ENCODE measurements around the gene TENT4A. TPM values are rescaled to one million over a fixed set of nuclear protein-coding genes. Genes with fewer than 3 reads are reported as not detected.

Gene TENT4A
- total and polyA plus RNA-seq, 8 donors: 3.5 to 37.4 (median 15.8) TPM

DNA sequence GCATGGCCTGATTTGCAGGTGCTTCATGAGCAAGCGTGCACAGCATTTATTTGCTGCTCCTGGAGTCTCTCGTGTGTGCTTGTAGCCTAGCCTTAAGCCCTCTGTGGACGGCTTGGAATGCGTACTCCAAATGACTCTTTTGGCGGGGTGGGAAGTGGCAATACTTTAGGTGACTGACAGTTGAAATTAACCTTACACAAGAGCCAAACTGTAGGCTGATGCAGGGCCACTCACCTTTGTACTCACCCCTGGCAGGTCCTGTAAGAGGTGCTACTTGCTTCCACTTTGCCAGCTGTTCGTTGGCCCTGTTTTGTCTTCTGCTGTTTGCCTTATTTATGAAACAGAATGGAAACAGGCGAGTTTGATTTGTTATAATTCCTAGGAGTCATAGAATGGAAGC is 22.9 kb downstream of the TENT4A start:
- WGBS, 5 donors: 76 to 90% (median 82%) methylated on average over 7 of the region's 7 CpGs
- Histone ChIP-seq H3K9me3 (no peaks in the 10 kb centered on the region), H3K4me1 (peaks cover 21 to 48% (median 33%) of the 10 kb centered on the region in 4 donors), H3K27me3 (no peaks in the 10 kb centered on the region), H3K27ac (no peak overlapping the region), H3K4me3 (no peak overlapping the region), H3K36me3 (peaks cover 20 to 44% (median 39%) of the 10 kb centered on the region in 4 donors)
- TF ChIP-seq, protein P1, sequence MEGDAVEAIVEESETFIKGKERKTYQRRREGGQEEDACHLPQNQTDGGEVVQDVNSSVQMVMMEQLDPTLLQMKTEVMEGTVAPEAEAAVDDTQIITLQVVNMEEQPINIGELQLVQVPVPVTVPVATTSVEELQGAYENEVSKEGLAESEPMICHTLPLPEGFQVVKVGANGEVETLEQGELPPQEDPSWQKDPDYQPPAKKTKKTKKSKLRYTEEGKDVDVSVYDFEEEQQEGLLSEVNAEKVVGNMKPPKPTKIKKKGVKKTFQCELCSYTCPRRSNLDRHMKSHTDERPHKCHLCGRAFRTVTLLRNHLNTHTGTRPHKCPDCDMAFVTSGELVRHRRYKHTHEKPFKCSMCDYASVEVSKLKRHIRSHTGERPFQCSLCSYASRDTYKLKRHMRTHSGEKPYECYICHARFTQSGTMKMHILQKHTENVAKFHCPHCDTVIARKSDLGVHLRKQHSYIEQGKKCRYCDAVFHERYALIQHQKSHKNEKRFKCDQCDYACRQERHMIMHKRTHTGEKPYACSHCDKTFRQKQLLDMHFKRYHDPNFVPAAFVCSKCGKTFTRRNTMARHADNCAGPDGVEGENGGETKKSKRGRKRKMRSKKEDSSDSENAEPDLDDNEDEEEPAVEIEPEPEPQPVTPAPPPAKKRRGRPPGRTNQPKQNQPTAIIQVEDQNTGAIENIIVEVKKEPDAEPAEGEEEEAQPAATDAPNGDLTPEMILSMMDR (IDR thresholded peaks at IDR 0.05): no peak
- no peak for TF ChIP-seq EP300 (IDR thresholded peaks at IDR 0.05)
- no peak for TF ChIP-seq POLR2A (IDR thresholded peaks at IDR 0.05)
- no peak for TF ChIP-seq POLR2AphosphoS5 (IDR thresholded peaks at IDR 0.05)
- intact Hi-C loops (cut with DNase I; ENCODE audit: low total_unique reads): no loop called here
- DNase-seq: no peak

DNA sequence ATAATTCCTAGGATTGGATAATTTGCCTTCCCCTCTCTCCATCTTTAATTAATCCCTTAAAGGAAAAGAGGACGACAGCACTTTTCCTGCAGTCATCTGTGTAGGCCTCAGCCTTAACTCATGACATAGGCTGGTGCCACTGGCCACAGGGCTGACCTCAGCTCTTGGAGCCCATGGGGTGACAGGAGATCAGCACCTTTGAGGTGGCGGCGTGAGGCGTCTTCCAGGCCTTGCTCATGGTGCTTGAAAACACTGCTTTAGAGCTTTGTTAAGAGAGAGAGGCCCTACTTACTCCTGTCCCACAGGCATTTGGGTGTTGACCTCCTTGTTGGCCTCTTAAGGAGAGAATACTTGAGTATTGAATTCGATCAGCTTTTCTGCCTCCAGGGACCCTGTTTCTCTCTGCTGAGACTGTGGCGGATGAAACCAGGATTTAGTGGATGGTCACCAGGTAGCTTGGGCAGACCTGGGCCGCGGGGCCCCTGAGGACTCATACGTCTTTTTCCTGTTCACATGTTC is 23.4 kb downstream of the TENT4A start:
- Histone ChIP-seq H3K9me3 (no peaks in the 10 kb centered on the region), H3K27me3 (no peaks in the 10 kb centered on the region), H3K27ac (peak overlapping the region in 1 of 5 donors; percentile 48), H3K36me3 (peaks cover 20 to 49% (median 43%) of the 10 kb centered on the region in 4 donors), H3K4me1 (peaks cover 16 to 43% (median 31%) of the 10 kb centered on the region in 4 donors), H3K4me3 (no peak overlapping the region)
- 85 to 98% (median 93%) methylated on average over 8 to 9 of the region's 9 CpGs for WGBS, 5 donors
- TF ChIP-seq POLR2AphosphoS5 (IDR thresholded peaks at IDR 0.05) (no peak), POLR2A (IDR thresholded peaks at IDR 0.05) (no peak), EP300 (IDR thresholded peaks at IDR 0.05) (no peak)
- TF ChIP-seq, protein P1 (IDR thresholded peaks at IDR 0.05): no peak
- DNase-seq: no peak
- intact Hi-C loops (cut with DNase I; ENCODE audit: low total_unique reads): no loop called here

DNA sequence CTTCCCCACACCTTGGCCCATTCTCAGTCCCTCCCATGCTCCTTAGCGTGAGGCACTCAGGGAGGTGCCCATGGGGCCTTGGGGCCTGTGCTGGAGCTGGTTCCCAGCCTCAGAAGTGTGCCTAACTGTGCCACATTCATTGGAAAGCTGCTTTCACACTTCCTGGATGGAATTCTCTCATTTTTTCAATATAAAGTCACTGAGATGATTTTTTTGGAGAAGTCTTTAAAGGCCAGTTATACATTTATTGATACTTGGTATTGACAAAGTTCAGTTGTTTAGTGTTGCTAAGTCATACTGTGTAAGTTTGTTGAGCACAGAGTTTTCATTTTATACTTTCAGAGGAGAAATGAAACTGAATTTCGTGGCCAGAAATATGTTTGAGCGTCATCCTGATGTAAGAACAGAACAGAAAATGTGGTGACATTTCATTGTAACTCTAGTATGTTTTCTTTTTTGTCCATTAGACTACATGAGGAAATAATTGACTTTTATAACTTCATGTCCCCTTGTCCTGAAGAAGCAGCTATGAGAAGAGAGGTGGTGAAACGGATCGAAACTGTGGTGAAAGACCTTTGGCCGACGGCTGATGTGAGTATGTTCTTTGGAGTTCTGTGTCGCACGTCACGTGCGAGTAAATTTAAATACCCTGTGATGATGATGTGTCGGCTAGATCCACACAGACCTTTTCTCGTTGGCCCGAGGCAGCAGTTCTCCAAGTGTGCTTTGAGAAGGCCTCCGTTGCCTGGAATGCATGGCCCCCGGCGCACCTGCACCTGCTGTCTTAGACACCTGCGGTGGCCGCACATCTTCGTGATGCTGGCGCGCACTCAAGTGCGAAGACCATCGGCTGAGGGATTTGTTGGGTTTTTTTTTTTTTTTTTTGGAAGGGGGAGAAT is 24.1 kb downstream of the TENT4A start:
- TF ChIP-seq, protein P1 (IDR thresholded peaks at IDR 0.05): no peak
- TF ChIP-seq EP300 (IDR thresholded peaks at IDR 0.05) (no peak), POLR2A (IDR thresholded peaks at IDR 0.05) (no peak), POLR2AphosphoS5 (IDR thresholded peaks at IDR 0.05) (no peak)
- H3K27ac ChIP-seq: peak overlapping the region in 1 of 5 donors; percentile 48

DNA sequence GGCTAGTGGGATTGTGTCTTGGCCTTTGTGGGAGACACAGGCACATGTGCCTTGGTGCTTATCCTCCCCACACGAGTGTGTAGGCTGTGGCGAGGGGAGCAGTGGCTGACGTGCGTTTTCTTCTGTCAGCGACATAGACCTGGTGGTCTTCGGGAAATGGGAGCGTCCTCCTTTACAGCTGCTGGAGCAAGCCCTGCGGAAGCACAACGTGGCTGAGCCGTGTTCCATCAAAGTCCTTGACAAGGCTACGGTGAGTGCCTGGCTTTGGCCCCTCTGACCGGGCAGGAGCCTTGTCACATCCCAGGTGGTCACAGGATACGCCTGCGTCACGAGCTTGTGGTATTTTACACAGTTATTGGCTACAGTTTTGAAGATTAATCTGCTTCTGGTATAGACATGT is 26.4 kb downstream of the TENT4A start:
- no peaks in the 10 kb centered on the region for H3K9me3 ChIP-seq
- H3K36me3 ChIP-seq: peaks cover 33 to 79% (median 71%) of the 10 kb centered on the region in 4 donors
- TF ChIP-seq POLR2A (IDR thresholded peaks at IDR 0.05): no peak
- intact Hi-C loops (cut with DNase I; ENCODE audit: low total_unique reads): loop anchor here (10.0 kb wide), 1 partner anchor 105 kb away; the partner anchor contains the start of genes NSUN2 and SRD5A1
- no peaks in the 10 kb centered on the region for H3K27me3 ChIP-seq
- DNase-seq: no peak
- no peak overlapping the region for H3K27ac ChIP-seq
- 88 to 95% (median 94%) methylated on average over 10 to 15 of the region's 15 CpGs for WGBS, 5 donors
- H3K4me1 ChIP-seq: peaks cover 0 to 13% (median 4%) of the 10 kb centered on the region in 4 donors
- no peak overlapping the region for H3K4me3 ChIP-seq

More for the DNA sequence above, 24.1 kb downstream of the TENT4A start:
- Histone ChIP-seq H3K36me3 (peaks cover 20 to 56% (median 49%) of the 10 kb centered on the region in 4 donors), H3K9me3 (no peaks in the 10 kb centered on the region), H3K4me1 (peaks cover 9 to 36% (median 24%) of the 10 kb centered on the region in 4 donors), H3K4me3 (no peak overlapping the region), H3K27me3 (no peaks in the 10 kb centered on the region)
- intact Hi-C loops (cut with DNase I; ENCODE audit: low total_unique reads): no loop called here
- no peak for DNase-seq
- 89 to 93% (median 91%) methylated on average over 24 of the region's 24 CpGs for WGBS, 5 donors

All from stomach (tissue), 9 donors.